ENCODE data around the gene ZNF571. TPM values are rescaled to one million over a fixed set of nuclear protein-coding genes. Genes with fewer than 3 reads are reported as not detected.

Gene ZNF571
- total RNA-seq, 2 donors from 2014 or later = 3.2 to 3.8 TPM

GRCh38 chr19:37572203-37572602 lies 22.4 kb downstream of the ZNF571 start:
- Histone ChIP-seq H3K27me3 (no peaks in the 10 kb centered on the region), H3K9ac (ENCODE audit: low read depth in 2 of 2, low read length in 2 of 2) (no peak overlapping the region), H3K9me3 (peaks cover 8% of the 10 kb centered on the region), H3K4me3 (no peak overlapping the region), H3K27ac (no peak overlapping the region), H3K4me1 (no peaks in the 10 kb centered on the region), H3K36me3 (no peaks in the 10 kb centered on the region)
- no peak for DNase-seq
- no peak for TF ChIP-seq CTCF (IDR thresholded peaks at IDR 0.05)
- intact Hi-C loops (cut with DNase I) = no loop called here

DNA sequence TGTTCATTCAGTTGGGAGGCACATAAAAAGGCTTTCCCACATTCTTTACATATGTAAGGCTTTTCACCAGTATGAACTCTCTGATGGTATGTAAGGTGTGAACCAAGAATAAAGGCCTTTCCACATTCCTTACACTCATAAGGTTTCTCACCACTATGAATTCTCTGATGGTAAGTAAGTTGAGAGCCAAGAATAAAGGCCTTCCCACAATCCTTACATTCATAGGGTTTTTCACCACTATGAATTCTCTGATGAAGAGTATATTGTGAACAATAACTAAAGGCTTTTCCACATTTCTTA lies 29.3 kb downstream of the ZNF571 start:
- DNase-seq = no peak
- Histone ChIP-seq H3K9me3 (peaks cover 14% of the 10 kb centered on the region), H3K27me3 (no peaks in the 10 kb centered on the region), H3K9ac (ENCODE audit: low read depth in 2 of 2, low read length in 2 of 2) (no peak overlapping the region), H3K4me1 (no peaks in the 10 kb centered on the region), H3K27ac (no peak overlapping the region), H3K4me3 (no peak overlapping the region), H3K36me3 (no peaks in the 10 kb centered on the region)
- intact Hi-C loops (cut with DNase I) = no loop called here
- no peak for TF ChIP-seq CTCF (IDR thresholded peaks at IDR 0.05)

GRCh38 chr19:37564624-37565369 lies 29.8 kb downstream of the ZNF571 start:
- intact Hi-C loops (cut with DNase I) = no loop called here
- H3K9me3 ChIP-seq = peaks cover 14% of the 10 kb centered on the region
- H3K36me3 ChIP-seq = no peaks in the 10 kb centered on the region

DNA sequence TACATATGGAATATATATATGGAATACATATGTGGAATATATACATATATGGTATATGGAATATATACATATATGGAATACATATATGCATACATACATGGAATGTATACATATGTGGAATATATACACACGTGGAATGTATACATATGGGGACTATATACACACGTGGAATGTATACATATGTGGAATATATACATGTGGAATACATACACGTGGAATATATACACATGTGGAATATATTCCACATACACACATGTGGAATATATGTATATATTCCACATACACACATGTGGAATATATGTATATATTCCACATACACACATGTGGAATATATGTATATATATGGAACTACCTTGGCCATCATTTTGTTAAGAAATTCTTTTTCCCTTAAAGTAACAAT lies 31.1 kb downstream of the ZNF571 start:
- intact Hi-C loops (cut with DNase I) = no loop called here
- H3K36me3 ChIP-seq = no peaks in the 10 kb centered on the region
- TF ChIP-seq CTCF (IDR thresholded peaks at IDR 0.05) = no peak
- H3K9ac ChIP-seq (ENCODE audit: low read depth in 2 of 2, low read length in 2 of 2) = no peak overlapping the region
- H3K27me3 ChIP-seq = no peaks in the 10 kb centered on the region
- no peak overlapping the region for H3K27ac ChIP-seq
- no peaks in the 10 kb centered on the region for H3K4me1 ChIP-seq
- no peak for DNase-seq
- peaks cover 14% of the 10 kb centered on the region for H3K9me3 ChIP-seq
- no peak overlapping the region for H3K4me3 ChIP-seq

More at GRCh38 chr19:37564624-37565369, 29.8 kb downstream of the ZNF571 start:
- TF ChIP-seq CTCF (IDR thresholded peaks at IDR 0.05) = no peak
- no peak overlapping the region for H3K27ac ChIP-seq
- no peak overlapping the region for H3K4me3 ChIP-seq
- no peaks in the 10 kb centered on the region for H3K4me1 ChIP-seq
- H3K9ac ChIP-seq (ENCODE audit: low read depth in 2 of 2, low read length in 2 of 2) = no peak overlapping the region
- H3K27me3 ChIP-seq = no peaks in the 10 kb centered on the region
- no peak for DNase-seq

GRCh38 chr19:37551129-37551993 lies 43.2 kb downstream of the ZNF571 start:
- Histone ChIP-seq H3K27me3 (no peaks in the 10 kb centered on the region), H3K9ac (ENCODE audit: low read depth in 2 of 2, low read length in 2 of 2) (no peak overlapping the region), H3K4me1 (no peaks in the 10 kb centered on the region), H3K27ac (no peak overlapping the region), H3K36me3 (no peaks in the 10 kb centered on the region), H3K4me3 (peak overlapping the region; percentile 52), H3K9me3 (no peaks in the 10 kb centered on the region)
- intact Hi-C loops (cut with DNase I) = no loop called here
- no peak for TF ChIP-seq CTCF (IDR thresholded peaks at IDR 0.05)
- DNase-seq = peak; percentile 66

Measured in colonic mucosa (tissue), 4 donors.